Tibial nerve (tissue), 4 donors: Measurements from ENCODE around the gene ANKRD39.

Experiments used
- EP300 ChIP-seq, 2 donors: sonication (generic); formaldehyde crosslinking; IDR thresholded peaks; one replicate each; pipeline ENCODE4 v1.6.1; 2017; ENCODE audit warnings: antibody characterized with exemption in 2 of 2, mild to moderate bottlenecking in 1 of 2
- POLR2A ChIP-seq, 2 donors: fragments of 450-650 bp; IDR thresholded peaks; one replicate each; pipeline ENCODE4 v1.6.1; 2017; ENCODE audit warnings: antibody characterized with exemption in 2 of 2, mild to moderate bottlenecking in 2 of 2, moderate library complexity in 2 of 2
- TF ChIP-seq, protein P1 (sequence below), 5 experiments: fragments of 200-600 bp in 3 of 5; fragments of 450-650 bp in 2 of 5; sonication (generic) in 3 of 5; IDR thresholded peaks; one replicate each; pipeline ENCODE4 v1.5.1; 2016 to 2019; ENCODE audit warnings: antibody characterized with exemption in 5 of 5, mild to moderate bottlenecking in 3 of 5, moderate library complexity in 2 of 5

DNA sequence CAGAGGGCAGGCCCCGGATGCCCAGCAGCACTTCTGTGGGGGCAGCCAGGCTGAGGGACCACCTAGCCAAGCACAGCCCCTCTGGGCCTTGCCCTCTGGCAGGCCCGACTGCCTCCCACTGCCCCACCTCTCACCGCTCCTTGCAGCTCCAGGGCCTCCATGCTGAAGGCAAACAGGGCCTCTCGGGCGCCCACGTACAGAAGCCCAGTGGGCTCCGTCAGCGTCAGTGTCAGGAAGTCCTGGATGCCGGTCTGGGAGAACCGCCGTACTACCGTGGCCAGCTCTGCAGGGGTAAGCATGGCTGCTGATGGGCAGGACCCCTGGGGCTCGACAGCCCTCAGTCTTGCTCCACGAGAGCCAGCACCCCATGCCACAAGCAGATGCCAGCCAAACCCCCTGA is 8.3 kb upstream of the ANKRD39 start:
- TF ChIP-seq POLR2A (IDR thresholded peaks at IDR 0.05) (no peak), EP300 (IDR thresholded peaks at IDR 0.05) (no peak)
- TF ChIP-seq, protein P1, sequence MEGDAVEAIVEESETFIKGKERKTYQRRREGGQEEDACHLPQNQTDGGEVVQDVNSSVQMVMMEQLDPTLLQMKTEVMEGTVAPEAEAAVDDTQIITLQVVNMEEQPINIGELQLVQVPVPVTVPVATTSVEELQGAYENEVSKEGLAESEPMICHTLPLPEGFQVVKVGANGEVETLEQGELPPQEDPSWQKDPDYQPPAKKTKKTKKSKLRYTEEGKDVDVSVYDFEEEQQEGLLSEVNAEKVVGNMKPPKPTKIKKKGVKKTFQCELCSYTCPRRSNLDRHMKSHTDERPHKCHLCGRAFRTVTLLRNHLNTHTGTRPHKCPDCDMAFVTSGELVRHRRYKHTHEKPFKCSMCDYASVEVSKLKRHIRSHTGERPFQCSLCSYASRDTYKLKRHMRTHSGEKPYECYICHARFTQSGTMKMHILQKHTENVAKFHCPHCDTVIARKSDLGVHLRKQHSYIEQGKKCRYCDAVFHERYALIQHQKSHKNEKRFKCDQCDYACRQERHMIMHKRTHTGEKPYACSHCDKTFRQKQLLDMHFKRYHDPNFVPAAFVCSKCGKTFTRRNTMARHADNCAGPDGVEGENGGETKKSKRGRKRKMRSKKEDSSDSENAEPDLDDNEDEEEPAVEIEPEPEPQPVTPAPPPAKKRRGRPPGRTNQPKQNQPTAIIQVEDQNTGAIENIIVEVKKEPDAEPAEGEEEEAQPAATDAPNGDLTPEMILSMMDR (IDR thresholded peaks at IDR 0.05), result no peak
